Activated CD4-positive, alpha-beta T cell treated with anti-CD3 and anti-CD28 coated beads for 4 hours (primary cell): ENCODE measurements around the gene PRLR.
A peak's percentile ranks its signal among the peaks of the same experiment; 100 is the strongest.
"Not testable (repeated sequence)": the region's sequence is repeated elsewhere in the genome, so short reads cannot be mapped to it uniquely, and the experiment has no call there.

Experiments used
- DNase-seq, 2 donors: peaks; one replicate each; pipeline ENCODE4 v3.0.0-alpha.2; 2020

PRLR gene

DNA sequence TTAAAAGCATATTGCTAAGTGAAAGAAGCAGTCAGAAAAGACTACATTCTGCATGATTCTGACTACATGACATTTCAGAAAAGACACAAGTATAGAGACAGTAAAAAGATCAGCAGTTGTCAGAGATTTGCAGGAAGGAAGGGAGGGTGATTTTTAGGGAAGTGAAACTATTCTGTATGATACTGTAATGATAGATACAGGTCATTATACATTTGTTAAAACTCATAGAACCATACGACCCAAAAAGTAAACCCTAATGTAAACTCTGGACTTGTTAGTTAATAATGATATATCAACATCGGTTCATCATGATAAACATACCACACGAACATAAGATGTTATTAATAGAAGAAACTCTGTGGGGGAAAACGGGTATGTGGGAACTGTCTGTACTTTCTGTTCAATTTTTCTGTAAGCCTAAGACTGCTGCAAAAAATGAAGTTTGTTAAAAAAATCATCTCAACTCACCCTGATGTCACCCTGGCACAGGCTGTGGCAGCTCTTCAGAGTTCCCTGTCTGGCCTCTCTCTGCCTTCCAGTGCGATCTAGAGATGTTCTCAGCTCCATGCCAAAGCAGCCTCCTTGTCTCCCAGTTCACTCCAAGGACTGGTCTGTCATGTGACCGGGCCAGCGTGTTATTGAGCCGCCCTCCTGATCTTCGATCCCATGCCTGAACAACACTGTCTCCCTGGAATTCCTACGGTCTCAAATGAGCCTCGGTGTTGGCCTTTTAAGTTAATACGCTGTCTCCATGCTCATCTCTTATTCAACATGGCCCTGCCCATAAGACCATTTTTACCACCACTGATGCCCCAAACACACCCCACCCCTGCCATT, 35.4 kb downstream of the PRLR start:
- no peak for DNase-seq

DNA sequence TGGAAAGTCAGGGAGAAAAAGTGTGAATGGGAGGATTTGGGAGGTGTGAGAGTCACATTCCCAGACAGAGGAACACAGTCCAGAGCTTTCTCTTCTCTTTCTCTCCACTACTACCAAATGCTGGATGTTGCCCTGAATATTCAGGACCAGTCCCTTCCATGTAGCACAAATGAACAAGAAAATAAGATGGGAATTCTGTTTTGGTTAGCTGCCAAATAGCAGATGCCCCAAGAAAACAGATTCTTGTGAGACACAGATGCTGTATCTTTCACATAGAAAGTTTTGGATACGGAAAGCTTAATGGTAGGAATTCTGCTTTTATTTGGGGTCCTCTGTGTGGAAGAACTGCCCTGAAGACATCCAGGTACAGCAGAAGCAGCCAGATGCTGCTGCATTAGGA, 37.8 kb downstream of the PRLR start:
- no peak for DNase-seq

DNA sequence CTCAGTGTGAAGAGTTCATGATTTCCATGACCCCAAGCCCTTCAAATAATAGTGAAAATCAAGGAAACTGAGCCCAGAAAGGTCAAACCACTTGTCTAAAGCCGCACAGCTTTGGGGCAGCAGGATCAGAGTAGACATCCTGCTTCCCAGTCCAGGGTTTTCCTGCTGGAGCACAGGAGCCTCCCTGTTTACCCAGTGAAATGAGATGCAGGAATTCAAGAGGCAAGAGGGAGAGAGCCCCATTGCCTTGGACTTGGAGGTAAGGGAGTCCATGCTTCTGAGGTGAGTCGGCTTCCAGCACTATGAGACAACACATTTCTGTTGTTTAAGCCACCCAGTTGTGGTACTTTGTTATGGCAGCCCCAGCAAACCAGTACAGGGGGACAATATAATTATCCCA, 40.5 kb downstream of the PRLR start:
- not testable (repeated sequence) for DNase-seq

DNA sequence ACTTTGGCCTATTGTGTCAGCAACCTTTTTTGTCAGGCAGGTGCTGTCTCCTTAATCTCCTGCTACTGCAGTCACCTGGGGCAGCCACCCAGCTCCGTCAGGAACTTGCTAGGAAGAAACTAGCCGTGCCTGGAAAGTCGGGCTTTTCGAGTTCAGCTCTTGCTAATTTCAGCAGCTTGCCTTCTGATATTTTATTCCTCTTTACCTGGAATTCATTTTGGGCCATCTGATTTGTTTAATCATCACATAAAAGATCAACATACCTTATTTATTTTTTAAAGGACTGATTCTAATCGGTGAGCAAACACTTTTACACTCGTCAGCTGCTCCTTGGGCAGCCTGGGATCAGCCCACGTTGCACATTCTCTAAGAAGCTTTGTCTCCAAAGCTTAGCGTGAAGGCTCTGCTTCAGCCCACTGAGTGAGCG, 42.2 kb downstream of the PRLR start:
- no peak for DNase-seq

DNA sequence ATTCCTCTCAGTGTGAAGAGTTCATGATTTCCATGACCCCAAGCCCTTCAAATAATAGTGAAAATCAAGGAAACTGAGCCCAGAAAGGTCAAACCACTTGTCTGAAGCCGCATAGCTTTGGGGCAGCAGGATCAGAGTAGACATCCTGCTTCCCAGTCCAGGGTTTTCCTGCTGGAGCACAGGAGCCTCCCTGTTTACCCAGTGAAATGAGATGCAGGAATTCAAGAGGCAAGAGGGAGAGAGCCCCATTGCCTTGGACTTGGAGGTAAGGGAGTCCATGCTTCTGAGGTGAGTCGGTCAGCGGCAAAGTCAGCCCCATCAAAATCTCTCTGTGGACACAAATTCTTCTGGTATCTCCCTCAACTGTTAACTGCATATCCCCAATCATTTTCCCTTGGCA, 42.7 kb downstream of the PRLR start:
- DNase-seq = not testable (repeated sequence)

DNA sequence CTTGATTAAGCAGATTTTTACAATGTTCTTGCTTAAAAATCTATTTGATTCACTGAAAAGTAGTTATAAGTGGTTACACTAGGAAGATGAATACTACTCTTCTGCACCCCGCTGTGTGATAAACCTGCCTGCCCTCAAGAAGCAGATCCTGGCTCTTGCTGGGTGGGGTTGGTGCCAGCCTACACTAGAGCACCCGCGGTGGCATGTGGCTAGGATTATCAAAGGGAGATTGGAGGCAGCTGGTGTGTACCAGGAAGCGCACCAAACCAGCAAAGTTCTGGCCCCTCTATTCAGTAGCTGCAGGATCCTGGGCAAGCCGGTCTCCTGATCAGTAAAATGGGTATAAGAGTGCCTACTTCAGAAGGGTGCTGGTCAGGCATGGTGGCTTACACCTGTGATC, 43.5 kb downstream of the PRLR start:
- DNase-seq = no peak

DNA sequence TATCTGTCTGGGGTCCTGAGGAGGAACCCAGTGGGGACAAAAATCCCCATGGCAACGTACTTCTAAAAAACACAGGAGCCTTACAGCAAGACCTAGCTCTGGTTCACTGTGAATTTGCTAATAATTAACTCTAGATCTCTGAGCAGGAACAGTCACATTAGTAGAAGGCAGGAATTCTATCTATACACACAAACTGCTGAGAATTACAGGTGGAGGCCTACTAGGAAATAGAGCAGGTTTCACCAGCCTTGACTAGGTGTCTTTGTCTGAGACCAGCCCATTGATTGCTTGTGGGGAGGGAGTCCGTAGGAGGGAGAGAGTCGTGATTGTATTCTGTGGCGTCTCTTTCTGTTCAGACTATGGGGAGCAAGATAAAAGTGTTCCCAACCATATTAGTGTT, 44.8 kb downstream of the PRLR start:
- DNase-seq = no peak

DNA sequence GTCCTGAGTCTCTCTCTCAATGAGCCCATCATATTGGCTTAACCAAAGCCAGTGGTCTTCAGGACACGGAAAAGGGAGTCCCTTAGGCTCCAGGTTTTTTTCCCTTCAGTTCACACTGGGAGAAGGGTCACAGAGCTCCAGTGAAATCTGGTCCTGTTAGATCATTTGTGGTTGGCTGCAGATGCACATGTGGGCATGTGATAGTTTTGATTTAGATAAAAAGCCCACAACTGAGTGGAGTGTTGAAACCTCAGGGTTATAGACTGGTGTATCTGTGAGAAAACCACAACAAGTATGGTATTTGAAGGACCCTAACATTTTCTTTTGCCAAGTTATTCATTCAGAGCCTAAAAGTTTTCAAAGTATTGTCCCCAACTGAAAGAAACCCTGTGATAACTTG, 46.7 kb downstream of the PRLR start:
- DNase-seq = no peak

DNA sequence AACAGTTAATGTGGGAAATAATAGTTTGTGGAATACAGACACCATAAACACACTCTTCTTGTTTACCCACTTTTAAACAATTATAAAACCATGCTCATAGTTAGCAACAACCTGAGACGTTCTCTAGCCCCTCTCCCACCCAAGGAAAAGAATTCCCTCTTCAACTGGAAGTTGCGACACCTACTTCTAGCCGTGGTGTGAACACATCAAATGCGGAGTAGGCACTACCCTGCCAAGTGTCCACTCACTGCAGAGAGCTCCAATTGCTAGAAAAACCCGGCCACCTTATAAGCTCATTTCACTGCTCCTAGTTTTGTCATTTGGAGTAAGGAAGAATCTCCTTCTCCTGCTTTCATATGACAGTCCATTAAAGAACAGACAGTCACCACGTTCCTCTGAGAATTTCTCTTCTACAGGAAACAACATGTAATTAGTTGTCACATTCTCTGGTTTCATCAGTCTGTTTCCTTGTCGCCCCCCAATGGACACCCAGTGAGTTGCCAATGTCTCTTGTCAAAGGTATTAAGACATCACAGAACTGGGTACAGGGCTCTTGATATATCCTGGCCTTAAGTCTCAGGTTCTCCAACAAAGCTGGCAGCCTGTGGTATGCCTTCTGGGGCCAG, 47.3 kb downstream of the PRLR start:
- DNase-seq = peak in 1 of 2 donors; percentile 13

DNA sequence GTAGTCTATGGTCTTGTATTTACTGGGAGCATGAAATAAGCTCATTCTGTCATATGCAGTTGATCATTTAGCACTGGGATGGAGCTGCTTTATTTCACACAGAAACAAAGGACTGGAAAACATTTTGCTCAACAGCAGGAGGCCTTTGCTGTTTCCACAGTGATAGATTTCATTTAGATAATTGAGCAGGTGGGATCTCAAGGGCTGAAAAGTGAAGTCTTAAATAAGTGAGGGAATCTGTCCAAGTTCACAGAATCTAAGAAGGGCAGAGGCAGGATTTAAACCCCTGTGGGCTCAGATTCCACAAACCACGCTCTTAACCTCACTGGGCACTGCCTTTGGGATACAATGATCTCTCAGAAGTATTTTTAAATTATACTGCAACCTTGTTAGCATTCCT, 47.8 kb downstream of the PRLR start:
- DNase-seq = no peak

DNA sequence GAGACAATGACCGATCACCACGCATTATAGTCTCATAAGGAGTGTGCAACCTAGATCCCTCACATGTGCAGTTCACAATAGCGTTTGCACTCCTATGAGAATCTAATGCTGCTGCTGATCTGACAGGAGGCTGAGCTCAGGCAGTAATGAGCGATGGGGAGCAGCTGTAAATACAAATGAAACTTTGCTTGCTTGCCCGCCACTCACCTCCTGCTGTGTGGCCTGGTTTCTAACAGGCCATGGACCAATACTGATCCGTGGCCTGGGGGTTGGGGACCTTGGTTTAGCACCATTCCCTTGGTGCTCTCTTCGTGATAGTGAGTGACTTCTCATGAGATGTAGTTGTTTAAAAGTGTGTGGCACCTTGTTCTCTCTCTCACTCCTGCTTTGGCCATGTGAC, 50.2 kb downstream of the PRLR start:
- no peak for DNase-seq

DNA sequence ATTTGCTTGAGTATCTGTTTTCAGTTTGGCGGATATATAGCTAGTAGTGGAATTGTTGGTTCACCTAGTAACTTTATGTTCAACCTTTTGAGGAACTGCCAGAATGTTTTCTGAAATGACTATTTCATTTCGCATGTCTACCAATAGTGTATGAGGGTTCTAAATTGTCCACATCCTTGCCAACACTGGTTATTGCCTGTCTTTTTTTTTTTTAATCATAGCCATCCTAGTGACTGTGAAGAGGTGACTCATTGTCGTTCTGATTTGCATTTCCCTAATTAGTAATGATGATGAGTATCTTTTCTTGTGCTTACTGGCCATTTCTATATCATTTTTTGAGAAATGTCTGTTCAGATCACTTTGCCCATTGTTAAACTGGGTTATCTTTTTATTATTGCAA, 52.5 kb downstream of the PRLR start:
- no peak for DNase-seq

DNA sequence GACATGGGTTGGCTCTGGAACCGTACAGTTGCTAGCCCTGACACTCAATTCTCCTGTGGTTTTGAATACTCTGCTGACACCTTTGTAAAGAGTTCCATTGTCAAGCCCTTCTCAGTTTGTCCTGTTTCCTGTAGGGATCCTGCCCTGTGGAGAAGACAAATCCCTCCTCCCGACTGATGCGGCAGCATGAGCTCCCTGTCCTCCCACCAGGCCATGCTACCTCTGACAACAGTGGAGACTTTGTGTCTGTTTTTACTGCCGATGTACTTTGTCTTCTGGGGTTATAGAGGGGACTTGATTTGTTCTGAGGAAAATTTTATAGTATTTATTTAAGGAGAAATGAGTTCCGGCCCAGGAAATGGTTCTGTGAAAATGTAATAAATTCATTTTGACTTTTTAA, 57.8 kb downstream of the PRLR start:
- DNase-seq = no peak

DNA sequence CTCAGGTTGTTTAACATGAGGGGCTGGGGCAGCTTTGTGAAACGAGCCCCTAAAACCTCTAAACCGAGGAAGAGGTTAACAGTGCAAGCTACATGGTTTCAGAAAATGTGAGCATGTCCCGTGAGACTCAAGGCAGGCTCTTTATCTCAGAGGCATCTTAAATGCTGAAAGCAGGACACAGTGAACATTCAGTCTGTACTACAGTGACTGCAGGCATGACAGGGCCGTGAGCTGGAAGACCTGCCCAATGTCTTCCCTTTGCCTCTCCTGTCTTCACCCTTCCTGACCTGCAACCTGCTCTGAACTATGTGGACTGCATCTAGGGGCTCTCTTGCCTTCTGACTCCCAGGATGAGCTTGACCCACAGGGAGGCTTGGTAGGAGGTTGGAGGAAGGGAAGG, 58.3 kb downstream of the PRLR start:
- no peak for DNase-seq

DNA sequence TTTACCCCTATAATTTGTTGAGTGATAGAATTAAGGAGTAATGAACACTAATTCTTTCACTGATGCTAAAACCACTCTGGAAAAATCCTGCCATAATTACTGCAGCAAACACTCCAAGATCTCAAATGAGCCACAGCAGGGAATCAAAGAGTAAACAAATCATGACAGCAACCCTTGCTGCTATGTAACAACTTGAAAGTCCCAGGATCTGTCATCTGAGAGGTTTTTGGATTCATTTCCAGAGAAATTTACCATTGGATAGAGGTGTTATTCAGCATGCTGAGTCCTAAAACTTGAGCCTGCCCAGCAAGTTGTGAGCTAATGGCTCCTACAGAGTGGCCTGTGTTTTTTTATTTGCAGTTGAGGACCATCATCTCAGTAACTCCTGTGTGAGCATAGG, 59.2 kb downstream of the PRLR start:
- no peak for DNase-seq

DNA sequence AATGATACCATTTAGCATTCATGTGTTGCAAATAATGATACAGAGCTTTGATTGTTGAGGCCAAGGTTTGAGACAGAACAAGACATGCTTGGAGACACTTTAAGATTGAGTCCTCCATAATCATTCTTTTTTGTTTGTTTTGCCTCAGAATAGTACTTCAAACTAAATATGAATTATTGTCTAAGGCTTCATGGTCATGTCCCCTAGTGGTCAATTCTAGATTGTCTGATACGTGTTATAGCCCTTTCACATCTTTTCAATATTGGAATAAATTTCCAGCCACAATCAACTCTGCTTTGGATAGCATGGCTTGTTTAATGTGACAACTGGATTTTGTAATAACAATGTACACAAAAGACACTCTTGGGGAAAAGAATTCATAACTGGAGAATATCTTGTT, 64.2 kb downstream of the PRLR start:
- DNase-seq = no peak

DNA sequence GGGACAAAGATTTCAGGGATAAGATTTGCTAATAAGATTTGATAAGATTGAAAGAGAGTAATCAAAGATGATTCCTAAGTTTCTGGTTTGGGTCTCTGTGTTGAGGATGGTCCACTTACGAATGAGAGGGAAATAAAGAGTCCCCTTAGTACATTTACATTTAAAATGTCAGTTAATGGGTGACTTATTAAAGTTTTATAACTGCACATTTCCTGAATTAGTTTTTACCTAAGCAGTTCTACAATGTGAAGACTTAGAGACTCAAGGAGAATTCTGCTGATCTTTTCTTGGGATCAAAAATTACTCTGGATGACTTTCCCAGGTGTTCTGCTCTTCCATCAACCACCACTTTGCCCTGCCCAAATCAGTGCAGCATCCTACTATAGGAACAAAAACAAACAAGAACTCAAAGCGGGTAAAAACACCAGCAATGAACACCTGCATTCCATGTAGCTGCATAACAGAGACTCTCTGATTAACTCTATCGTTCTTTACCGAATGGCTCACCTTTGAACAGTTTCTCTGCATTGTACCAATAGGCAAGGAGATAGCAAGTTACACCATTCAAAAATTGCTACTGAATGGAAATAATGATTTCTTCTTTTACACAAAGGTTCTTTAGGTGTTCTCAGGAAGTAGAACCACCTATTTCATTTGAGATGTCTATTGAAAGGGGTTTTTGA, 65.3 kb downstream of the PRLR start:
- no peak for DNase-seq

DNA sequence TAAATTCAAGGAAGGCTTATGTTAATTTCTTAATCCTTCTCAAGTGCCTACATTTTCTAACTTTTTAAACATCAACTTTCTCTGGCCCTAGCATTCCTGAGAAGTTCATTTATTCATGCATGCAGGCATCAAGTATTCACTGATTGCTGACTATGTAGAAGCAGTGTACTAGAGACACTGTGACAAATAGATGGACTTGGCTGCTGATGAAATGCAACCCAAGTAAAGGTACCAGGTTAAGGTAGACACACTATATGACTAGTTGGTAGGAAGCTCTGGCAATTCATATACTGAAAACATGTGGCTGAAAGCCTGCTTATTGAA, 66.6 kb downstream of the PRLR start:
- DNase-seq = no peak

DNA sequence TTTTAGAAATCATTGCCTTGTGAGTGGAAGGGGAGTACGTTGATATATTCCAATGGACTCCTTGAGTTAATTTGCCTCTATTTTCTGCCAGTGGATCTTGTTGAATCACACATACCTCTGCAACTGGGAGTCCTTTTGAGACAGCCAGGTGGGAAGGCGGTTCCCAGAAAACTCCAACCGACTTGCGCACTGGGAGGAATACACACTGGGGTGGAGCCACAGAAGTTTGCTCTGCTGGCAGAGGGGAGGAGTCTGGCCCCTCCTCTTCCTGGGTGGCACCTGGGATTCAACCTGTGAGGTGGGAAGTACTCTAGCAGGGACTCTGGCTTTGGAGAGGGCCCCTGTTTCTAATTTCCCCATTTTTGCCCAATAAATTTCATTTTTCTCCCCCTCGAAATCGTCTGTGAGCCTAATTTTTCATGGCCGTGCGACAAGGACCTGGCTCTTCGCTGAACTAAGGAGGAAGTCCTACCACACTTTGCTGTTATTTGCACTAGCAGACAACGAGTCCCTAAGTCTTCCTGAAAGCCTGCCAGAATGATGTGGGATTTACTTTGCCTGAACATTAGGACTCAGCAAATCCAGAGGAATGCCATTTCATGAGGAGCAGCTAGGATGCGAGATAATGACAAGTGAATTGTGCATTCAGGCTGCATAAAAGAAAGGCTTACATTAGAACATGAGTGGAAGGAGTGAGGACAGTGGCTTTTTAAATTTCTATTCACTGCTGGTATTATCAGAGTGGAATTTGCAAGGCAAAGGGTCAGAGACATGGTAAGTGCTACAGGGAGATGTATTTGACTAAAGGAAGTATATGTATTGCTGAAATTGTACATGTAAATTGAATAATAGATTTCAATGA, 67.2 kb downstream of the PRLR start:
- DNase-seq = no peak

DNA sequence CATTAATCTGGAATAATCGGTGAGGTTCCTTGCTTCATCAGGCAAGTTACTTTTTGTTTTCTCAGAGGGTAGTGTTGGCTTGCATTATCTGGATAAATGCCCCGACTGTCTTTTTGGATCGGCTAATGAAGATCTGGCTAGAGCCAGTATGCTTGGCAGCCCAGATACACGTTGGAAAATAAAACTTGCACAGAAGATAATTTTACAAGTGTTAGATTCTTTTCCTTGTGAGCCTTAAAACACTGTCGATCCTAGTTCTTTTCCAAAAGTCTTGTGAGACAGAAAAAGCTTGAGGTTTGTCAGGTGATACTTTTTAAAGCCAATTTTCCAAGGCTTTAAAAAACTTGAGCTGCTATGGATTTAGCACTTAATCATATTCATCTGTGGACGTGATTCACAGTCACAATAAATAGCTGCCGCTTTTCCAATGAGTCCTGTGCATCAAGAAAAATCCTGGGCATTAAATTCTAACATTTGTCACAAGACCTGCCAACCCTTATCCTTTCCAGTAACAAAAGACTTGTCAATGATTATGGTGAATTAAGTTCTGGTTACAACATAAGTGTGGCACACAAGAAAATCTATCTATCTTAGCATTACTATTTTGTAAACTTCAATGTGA, 68.5 kb downstream of the PRLR start:
- no peak for DNase-seq

DNA sequence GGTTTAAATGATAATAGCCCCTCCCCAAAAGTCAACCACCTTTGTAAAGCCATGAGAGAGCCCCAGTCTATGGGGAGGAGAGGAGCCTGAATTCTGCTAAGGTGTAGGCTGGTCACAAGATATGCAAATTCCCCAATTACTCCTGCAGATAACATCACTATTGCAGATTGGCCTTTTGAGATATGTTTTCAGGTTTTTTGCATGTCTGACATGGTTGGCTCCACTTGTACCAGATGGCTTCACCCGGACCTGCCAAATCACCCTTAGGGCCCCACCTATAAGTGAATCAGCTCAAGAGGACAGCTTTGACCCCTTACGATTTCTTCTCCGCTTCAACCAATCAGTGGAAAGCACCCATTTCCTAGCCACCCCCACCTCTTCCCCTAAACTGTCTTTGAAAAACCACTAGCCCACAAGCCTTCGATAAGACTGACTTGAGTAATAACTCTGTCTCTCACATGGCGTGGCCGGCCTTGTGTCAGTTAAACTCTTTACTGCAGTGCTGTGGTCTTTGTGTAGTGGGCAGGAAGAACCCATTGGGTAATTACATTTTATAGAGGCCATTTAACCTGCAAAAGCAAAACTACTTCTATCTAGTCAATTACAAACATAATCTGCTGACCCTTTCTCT, 69.7 kb downstream of the PRLR start:
- no peak for DNase-seq

DNA sequence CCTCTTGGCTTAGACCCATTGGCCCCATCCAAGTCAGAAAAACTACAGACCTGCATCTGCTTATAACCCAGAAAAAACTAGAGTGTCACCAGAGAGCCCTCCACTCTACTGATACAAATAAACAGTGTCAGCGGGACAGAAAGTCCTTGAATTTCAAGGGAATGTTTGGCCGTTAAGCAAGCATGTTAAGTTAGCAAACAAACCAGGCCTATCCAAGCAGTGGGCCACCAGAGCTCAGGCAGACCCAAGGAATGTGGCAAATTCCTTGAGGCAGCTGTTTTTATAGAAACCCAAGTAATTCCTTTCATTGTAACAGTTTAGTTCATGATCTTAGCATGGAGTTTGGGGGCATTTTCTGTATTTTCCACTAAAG, 70.9 kb downstream of the PRLR start:
- DNase-seq = no peak
